GM04503 (cell line): ENCODE results near the gene SELENOM.
A peak's percentile ranks its signal among the peaks of the same experiment; 100 is the strongest.
"Not testable (repeated sequence)": the region's sequence is repeated elsewhere in the genome, so short reads cannot be mapped to it uniquely, and the experiment has no call there.

Experiments used
- DNase-seq: peaks from one replicate; pipeline ENCODE4 v3.0.0-alpha.2; 2012; ENCODE audit warnings: low read depth

SELENOM gene

DNA sequence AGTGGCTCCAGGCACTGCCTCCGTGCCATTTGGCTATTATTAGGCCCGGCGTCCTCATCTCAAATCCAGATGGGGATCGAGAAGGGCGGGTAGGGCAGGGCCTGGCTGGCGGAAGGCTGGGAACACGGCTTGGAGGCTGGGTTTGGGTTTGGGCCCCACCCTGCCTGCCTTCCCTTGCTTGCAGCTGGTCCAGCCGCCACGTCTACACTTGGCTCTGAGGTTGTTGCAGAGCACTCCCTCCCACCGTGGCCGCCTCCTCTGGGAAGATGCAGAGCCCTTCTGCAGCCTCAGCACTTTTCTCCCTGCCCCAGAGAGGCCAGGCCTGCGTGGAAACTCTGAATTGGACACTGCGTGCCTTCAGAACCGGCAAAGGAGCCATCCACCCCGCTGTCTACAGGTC, 31.4 kb downstream of the SELENOM start:
- no peak for DNase-seq

DNA sequence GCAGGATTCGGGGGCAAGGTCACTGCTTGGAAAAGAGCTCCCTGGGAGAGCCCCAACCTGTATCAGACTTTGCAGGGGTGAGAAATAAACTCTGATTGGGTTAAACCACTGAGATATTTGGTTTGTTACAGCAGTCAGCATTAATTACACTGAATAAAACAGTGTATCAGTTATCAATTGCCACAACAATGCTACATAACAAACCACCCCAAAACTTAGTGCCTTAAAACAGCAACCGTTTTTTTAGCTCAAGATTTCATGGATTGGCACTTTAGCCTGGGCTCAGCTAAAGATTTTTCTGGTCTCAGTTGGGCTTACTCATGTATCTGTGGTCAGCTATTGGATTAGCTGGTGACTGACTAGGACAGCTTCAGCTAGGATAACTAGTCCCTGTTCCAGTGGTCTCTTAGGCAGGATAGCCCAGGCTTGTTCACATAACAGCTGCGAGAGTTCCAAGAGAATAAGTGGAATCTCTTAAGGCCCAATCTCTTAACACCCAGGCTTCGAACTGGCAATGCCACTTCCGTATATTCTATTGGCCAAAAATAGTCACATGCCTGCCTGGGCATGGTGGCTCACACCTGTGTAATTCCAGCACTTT, 33.7 kb downstream of the SELENOM start:
- not testable (repeated sequence) for DNase-seq

DNA sequence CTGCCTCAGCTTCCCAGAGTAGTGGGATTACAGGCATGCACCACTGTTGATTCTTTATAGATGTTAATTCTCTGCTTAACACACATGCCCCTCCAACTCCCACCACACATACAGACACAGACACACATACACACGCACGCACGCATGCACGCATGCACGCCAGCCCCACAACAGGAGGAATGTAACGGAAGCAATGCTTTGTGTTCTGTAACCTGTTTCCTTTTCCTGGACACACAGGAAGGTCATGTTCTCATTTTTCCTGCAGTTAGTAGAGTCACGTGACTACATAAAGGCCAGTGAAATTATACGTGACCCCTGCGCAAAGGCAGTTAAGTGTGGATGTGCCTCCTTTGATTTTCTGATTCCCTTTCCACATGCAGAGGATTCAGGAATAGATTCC, 34.2 kb downstream of the SELENOM start:
- not testable (repeated sequence) for DNase-seq

DNA sequence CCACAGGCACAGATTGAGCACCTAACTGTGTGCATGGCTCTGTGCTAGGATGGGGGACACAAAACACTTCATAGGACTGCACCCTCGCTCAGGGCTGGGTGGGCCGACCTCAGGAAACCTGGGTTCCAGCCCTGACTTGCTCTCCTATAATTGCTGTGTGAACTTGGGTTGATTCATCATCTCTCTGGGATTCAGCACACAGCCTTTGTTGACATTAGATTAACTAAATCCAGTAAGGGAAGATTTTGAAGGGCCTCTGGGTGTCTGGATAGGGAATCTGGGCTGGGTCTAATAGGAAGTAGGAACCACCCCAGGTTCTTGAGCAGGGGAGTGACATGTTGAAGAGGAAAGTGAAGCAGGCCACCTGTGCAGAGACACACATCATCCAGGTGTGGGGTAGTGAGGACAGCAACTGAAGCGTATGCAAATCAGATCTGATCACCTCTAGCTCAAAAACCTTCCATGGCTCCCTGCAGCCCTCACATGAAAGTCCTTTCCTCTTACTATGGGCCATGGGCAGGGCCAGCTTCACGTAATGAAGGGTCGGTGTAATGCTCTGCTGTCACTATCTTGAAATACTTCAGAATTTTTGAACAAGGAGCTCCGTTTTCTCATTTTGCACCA, 37.6 kb downstream of the SELENOM start:
- DNase-seq, result not testable (repeated sequence)

DNA sequence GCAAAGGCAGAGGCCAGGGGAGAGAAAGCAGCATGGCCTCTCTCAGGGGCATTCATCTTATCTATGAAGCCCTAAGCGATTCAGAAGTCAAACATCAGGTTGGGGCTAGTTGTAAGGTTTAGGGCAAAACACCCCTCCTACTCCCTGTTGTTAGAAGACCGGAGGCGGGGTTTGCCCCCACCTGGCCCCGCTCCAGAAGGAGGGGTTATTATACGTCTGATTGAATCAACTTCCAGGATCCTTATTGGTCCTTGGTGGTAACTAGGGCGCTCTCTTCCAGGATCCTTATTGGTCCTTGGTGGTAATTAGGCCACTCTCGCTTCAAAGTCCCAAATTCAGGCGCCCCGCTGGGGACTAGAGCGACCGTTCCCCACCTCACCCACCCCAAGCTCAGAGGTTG, 38.4 kb downstream of the SELENOM start:
- no peak for DNase-seq

DNA sequence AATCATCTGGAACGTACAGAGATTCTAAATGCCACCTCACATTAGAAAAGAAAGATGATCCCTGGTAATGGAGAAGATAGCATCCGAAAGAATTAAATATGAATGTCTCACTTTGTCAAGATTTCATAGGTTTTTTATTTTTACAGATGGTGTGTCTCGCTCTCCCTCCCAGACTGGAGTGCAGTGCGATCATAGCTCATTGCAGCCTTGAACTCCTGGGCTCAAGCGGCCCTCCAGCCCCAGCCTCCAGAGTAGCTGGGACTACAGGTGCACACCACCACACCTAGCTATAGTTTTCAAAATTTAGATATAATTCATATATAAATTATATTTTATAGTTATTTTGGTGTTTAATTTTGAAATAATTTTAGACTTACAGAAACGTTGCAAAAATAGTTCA, 43.0 kb downstream of the SELENOM start:
- no peak for DNase-seq

DNA sequence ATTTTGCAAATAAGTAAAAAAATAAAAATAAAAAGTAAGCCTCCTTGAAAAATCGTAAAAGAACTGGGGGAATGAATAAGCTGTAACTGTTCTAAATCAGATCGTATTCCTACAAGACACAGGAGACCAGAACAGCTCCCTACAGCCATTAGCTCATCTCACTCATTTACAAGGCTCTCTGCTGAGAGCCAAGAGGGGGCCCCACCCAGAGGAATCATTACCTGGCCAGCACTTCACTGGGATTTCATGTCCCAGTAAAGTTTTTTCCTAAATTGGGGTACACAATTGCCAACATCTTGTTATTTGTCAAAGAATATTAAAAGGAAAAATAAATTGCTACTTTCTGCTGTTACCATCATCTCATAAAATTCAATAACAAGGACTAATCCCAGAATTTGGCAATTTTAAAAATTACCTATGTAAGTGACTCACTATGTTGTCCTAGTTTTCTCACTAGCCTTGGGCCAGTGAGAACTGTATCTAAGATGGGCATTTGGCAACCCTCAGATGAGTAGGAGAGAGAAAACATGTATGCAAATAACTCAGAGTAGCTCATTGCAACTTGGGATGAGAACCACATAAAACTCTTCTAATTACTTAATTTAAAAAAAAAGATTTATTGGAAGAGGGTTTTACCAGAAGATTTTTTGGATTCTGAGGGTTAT, 44.7 kb downstream of the SELENOM start:
- no peak for DNase-seq

GRCh38 chr22:31059663-31060062, 47.7 kb downstream of the SELENOM start:
- DNase-seq, result not testable (repeated sequence)

DNA sequence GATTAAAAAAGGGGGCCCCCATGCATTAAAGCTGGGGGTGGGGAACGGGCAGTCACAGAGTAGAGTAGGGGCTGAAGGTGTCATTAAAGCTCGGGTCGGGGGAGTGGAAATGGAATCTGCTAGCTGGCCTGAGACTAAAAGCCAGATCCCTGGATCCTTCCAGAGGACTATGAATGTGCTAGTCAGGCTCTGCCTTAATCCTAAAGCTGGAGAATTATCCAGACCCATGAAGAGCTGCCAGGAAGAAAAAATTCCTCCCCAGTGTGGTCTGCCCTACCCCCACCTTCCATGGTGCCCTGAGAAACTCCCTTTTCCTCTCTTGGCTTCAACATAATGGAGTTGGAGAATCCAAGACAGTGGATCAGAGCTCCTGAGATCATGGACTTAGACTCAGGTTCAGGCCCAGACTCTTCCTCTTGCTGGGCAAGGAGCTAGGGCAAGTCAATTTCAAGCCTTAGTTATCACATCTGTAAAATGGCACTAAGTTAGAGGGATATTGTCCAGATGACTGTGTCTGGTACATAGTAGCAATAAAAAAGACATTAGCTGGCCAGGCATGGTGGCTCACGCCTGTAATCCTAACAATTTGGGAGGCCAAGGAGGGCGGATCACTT, 50.3 kb downstream of the SELENOM start:
- DNase-seq, result no peak

DNA sequence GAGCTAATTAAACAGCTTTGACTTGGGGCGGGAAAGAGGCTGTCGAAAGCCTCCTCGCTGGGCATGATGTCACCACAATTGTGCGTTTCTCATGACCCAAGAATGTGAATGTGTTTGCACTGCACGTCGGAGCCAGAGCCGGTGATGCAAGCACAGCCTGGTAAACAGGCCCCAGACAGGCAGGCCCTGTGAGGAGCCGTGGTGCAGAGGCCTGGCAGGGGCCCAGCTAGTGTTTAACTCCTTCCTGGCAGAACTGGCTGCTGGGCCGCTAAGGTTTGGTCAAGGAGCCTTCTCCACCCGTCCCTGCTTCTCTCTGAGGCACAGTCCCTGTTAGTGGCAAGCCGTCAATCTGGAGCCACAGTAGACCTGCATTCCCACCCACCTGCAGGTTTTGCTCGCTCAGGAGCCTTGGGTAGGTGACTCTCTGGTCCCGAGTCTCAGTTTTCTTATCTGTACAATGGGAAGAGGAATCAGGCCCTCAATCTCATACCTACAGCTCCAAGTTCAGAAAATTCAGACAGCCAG, 51.7 kb downstream of the SELENOM start:
- DNase-seq, result peak; percentile 88

DNA sequence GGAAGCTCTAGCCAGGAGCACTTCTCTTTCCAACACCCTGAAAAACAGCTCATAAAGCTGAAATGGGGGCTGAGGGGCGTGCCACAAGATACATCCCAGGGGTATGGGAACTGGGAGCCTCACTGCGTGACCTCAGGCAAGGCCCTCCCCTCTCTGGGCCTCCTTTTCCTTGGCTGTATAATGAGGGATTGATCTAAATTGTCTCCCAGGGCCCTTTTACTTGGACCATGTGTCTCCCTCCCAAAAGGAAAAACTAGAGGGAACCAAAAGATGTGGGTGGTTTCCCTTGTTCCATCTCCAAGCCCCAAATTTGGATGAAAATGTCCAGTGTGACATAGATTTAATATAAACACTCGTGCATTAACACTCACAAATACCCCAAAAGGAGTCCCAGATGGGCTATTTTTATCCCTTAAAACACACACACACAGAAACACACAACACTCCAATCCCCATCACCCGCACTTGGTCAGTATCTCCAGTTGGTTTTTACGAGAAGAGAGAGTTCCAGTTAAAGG, 52.2 kb downstream of the SELENOM start:
- DNase-seq, result no peak
